HG03432 (cell line): ENCODE results near the gene ANKRD18B.
"Not testable (repeated sequence)": the region's sequence is repeated elsewhere in the genome, so short reads cannot be mapped to it uniquely, and the experiment has no call there.

Source experiments
- ATAC-seq: cut with Tn5 transposase; IDR thresholded peaks from one replicate; pipeline ENCODE4 v1.9.1; 2021; ENCODE audit warnings: mild to moderate bottlenecking, moderate library complexity; ENCODE audit not compliant: unreplicated experiment

ANKRD18B gene

GRCh38 chr9:33528069-33528468, 4.0 kb downstream of the ANKRD18B start:
- ATAC-seq, result not testable (repeated sequence)

DNA sequence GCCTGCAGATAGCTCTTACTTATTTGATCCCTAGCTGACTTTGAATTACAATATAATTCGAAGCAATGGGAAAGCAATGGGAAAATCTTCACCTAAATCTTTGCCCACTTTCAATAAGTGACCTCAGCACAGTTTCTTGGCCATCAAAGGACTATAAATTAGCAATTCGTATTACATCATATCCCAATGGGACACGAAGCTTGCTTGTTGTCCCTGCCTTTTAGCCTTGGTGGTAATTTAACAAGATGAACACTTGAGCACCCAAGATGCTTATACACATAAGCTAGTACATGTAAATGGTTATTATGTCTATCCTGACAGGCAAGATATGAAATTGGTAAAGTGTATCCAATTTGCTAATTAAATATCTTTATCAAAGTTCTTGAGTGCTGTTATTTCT, 9.9 kb downstream of the ANKRD18B start:
- not testable (repeated sequence) for ATAC-seq

DNA sequence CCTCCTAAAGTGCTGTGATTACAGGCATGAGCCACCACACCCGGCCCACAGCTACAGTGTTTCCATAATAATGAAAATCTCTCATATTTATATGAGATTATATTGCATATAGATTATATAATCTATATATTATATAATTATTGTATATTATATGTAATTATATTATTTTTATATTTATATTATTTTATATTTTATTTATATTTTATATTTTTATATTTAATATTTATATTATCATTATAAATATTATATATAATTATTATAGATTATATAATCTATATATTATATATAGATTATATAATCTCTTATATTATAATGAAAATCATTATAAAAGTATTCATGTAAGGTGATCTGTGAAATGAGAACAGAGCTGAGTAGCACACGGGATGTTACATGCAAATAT, 11.5 kb downstream of the ANKRD18B start:
- no peak for ATAC-seq

- ATAC-seq, result not testable (repeated sequence)
Measured at GRCh38 chr9:33543463-33543862, 19.4 kb downstream of the ANKRD18B start.

DNA sequence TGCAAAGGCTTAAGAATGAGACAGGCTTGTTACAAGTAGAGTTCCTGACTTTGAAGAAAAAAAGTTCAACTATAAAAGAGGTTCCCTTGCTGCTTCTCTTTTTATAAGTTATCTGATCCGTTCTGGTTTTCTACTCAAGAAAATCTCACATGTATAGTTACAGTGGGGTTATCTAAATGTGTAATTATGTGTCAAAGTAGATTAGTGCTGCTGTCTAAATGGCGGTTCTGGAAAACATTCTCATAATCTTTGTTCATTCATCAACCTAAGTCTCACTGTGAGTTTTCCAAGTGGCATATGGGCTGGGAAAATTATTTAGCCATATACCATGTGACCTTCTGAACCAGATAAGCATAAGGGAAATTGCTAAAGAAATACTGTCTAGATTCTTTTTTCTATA, 21.7 kb downstream of the ANKRD18B start:
- ATAC-seq, result not testable (repeated sequence)

GRCh38 chr9:33548816-33549215, 24.8 kb downstream of the ANKRD18B start:
- ATAC-seq, result not testable (repeated sequence)

DNA sequence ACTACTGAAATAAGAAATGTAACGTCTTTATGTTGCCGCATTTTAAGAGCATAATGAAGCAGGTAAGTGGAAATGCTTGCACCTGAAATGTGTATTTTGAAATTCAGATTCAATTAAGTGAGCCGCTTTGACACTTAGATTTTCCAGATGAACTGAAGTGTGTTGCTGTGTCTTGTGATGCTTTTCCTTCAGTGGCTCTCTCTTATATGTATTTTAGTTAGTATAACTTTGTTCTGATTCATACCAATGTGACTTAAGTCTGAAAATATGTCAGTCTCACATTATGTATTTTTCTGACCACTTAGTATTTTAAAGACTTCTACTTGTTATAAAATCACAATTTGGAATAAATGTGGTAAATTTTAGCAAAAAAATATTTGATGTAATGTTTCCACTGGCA, 25.4 kb downstream of the ANKRD18B start:
- ATAC-seq, result not testable (repeated sequence)

DNA sequence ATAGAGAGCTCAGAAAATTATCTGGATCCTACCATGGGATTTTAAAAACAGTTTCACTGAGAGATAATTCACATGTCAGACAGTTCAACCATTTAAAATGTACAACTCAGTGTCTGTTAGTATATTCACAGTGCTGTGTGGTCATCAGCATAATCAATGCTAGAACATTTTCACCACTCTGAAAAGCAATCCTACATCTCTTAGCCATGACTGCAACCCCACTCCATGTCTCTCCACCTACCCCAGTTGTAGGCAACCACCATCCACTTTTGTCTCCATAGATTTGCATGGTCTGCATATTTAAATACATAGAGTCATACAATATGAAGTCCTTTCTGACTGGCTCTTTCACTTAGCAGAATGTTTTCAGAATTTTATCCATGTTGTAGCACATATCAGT, 27.1 kb downstream of the ANKRD18B start:
- ATAC-seq, result not testable (repeated sequence)

GRCh38 chr9:33552315-33552725, 28.3 kb downstream of the ANKRD18B start:
- not testable (repeated sequence) for ATAC-seq

DNA sequence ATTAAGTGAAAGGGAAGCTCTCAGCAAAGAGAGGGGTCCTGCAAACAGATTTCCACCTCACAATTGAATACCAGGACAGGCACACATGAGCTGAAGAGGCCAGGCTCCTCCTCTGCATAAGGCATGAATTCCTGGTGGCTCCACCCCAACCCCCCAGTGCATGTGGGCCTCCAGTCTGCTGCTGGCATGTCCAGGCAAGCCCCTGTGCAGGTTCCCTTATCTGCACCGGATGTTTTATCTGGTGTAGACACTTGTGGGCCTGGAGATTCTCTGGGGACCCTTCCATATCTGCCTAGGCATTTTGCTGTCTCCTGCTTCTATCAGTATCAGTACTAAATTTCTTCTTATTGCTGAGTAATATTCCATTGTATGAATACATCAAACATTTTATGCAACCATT, 36.2 kb downstream of the ANKRD18B start:
- not testable (repeated sequence) for ATAC-seq

- not testable (repeated sequence) for ATAC-seq
Measured at GRCh38 chr9:33562196-33562595, 38.1 kb downstream of the ANKRD18B start.

- not testable (repeated sequence) for ATAC-seq
Measured at GRCh38 chr9:33567776-33568175, 43.7 kb downstream of the ANKRD18B start.

DNA sequence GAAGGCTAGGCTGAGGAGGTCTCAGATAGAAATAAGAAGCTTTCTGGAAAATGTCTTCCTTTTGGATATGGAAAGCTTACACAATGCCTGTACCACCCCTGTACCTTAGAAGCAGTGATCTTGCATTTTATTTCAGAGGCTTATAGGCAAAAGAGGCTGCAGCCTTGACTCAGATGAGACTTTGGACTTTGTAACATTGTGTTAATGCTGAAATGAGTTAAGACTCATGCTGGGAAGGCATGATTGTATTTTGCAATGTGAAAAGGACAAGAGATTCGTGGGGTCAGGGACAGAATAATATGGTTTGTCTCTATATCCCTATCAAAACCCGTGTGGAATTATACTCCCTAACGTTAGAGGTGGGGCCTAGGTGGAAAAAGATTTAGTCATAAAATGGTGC, 53.7 kb downstream of the ANKRD18B start:
- ATAC-seq, result not testable (repeated sequence)

DNA sequence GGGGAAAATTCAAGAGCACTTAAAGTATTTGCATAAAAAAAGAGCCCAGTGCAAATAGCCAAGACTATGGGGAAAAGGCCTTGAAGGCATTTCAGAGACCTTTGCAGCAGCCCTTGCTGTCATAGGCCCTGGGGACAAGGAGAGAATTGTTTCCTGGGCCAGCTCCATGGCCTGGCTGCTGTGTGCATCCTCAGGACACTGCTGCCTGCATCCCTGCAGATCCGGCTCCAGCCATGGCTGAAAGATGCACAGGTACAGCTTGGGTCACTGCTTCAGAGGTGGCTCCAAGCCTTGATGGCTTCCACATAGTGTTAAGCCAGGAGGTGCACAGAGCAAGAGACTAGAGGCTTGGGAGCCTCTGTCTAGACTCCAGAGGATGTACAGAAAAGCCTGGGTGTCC, 55.9 kb downstream of the ANKRD18B start:
- ATAC-seq, result not testable (repeated sequence)

DNA sequence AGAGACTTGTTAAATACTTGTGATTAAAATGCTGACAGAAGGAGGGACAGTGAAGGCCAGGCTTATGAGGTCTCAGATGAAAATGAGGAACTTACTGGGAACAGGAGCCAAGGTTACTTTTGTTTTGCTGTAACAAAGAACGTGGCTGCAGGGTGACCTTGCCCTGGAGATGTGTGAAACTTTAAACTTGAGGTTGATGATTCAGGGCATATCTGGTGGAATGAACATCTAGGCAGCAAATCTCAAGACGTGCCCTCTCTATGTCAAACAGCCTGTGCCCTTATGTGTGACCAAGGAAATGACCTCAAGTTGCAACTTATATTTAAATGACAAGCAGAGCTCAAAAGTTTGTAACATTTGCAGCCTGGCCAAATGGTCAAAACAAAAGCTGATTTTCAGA, 58.6 kb downstream of the ANKRD18B start:
- ATAC-seq, result not testable (repeated sequence)

DNA sequence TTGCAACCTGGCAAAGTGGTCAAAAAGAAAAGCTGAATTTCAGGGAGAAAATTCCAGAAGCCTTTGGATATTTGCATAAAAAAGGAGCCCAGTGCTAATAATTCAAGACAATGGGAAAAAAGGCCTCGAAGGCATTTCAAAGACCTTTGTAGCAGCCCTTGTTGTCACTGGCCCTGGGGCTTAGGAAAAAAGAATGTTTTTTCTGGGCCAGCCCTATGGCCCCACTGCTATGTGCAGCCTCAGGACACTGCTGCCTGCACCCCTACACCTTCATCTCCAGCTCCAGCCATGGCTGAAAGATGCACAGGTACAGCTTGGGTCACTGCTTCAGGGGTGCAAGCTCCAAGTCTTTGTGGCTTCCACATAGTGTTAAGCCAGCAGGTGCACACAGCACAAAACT, 62.1 kb downstream of the ANKRD18B start:
- ATAC-seq, result not testable (repeated sequence)

GRCh38 chr9:33587799-33588198, 63.7 kb downstream of the ANKRD18B start:
- ATAC-seq, result not testable (repeated sequence)

- ATAC-seq, result not testable (repeated sequence)
Measured at GRCh38 chr9:33588876-33589275, 64.8 kb downstream of the ANKRD18B start.

DNA sequence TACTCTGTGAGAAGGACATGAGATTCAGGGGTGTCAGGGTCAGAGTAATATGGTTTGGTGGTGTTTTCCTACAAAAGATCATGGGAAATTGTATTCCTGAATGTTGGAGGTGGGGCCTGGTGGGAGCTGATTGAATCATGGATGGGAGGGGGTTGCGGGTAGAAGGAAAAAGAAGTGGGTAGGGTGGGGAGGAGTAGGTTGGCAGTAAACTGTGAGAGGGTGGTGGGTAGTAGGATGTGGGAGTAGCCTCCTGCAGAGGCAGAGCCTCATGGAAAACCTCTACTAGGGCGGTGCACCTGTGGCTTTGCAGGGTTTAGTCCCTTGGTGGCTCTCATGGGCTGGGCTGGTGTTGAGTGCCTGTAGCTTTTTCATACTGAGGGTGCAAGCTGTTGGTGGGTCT, 66.8 kb downstream of the ANKRD18B start:
- not testable (repeated sequence) for ATAC-seq

DNA sequence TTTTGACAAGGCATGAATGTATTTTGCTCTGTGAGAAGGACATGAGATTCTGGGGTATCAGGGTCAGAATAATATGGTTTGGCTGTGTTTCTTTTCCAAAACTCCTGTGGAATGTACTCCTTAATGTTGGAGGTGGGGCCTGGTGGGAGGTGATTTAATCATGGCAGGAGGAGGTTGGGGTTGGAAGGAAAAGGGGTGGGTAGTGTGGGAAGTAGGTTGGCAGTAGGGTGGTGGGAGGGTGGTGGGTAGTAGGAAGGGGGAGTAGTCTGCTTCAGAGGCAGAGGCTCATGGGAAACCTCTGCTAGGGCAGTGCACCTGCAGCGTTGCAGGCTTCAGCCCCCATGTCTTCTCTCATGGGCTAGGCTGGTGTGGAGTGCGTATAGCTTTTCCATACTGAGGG, 72.9 kb downstream of the ANKRD18B start:
- not testable (repeated sequence) for ATAC-seq

GRCh38 chr9:33597386-33597785, 73.3 kb downstream of the ANKRD18B start:
- ATAC-seq, result not testable (repeated sequence)

GRCh38 chr9:33598796-33599379, 74.8 kb downstream of the ANKRD18B start:
- ATAC-seq, result not testable (repeated sequence)

- ATAC-seq, result not testable (repeated sequence)
Measured at GRCh38 chr9:33600911-33601310, 76.9 kb downstream of the ANKRD18B start.
